ENCODE results near the gene CFLAR.
"Not testable (repeated sequence)": the region's sequence is repeated elsewhere in the genome, so short reads cannot be mapped to it uniquely, and the experiment has no call there.

Gene CFLAR

GRCh38 chr2:201174687-201175086, 58.7 kb downstream of the CFLAR start:
- Mint-ChIP-seq H3K27ac (peak overlapping the region; percentile 33), H3K9me3 (peaks cover 3% of the 10 kb centered on the region), H3K36me3 (peaks cover 22% of the 10 kb centered on the region), H3K4me3 (no peak overlapping the region), H3K4me1 (peaks cover 8% of the 10 kb centered on the region)
- DNase-seq (ENCODE audit: low spot score in 2 of 2) (no peak), ATAC-seq (peak; percentile 16)

- Mint-ChIP-seq H3K27ac (no peak overlapping the region), H3K4me1 (peaks cover 16% of the 10 kb centered on the region), H3K9me3 (peaks cover 3% of the 10 kb centered on the region), H3K4me3 (no peak overlapping the region), H3K36me3 (peaks cover 18% of the 10 kb centered on the region)
- DNase-seq (ENCODE audit: low spot score in 2 of 2) (no peak), ATAC-seq (no peak)
These were observed 60.1 kb downstream of the CFLAR start for GRCh38 chr2:201176081-201176481.

- Mint-ChIP-seq H3K36me3 (peaks cover 24% of the 10 kb centered on the region), H3K9me3 (no peaks in the 10 kb centered on the region), H3K27ac (peak overlapping the region; percentile 87), H3K4me3 (no peak overlapping the region), H3K4me1 (peaks cover 46% of the 10 kb centered on the region)
- DNase-seq (ENCODE audit: low spot score in 2 of 2) (no peak), ATAC-seq (peak; percentile 69)
These were observed 64.0 kb downstream of the CFLAR start for GRCh38 chr2:201180010-201180409.

GRCh38 chr2:201182650-201183364, 66.8 kb downstream of the CFLAR start, which contains the start of gene CASP10:
TSS of gene CASP10 (plus strand) at chr2:201183141. CDS start at chr2:201185778, 2,637 bp downstream.
- peak; percentile 57 for ATAC-seq
- DNase-seq (ENCODE audit: low spot score in 2 of 2): no peak
- Mint-ChIP-seq H3K9me3 (no peaks in the 10 kb centered on the region), H3K27ac (peak within 1 kb of the TSS; percentile 95), H3K36me3 (peaks cover 27% of the 10 kb centered on the region), H3K4me3 (peak within 1 kb of the TSS; percentile 92), H3K4me1 (peaks cover 61% of the 10 kb centered on the region)

- Mint-ChIP-seq H3K9me3 (no peaks in the 10 kb centered on the region), H3K4me3 (peak overlapping the region; percentile 92), H3K4me1 (peaks cover 62% of the 10 kb centered on the region), H3K36me3 (peaks cover 28% of the 10 kb centered on the region), H3K27ac (peak overlapping the region; percentile 95)
- DNase-seq (ENCODE audit: low spot score in 2 of 2): no peak
- ATAC-seq: no peak
These were observed 67.4 kb downstream of the CFLAR start for GRCh38 chr2:201183365-201183727.

GRCh38 chr2:201183835-201184234, 67.9 kb downstream of the CFLAR start:
- Mint-ChIP-seq H3K36me3 (peaks cover 32% of the 10 kb centered on the region), H3K4me1 (peaks cover 62% of the 10 kb centered on the region), H3K4me3 (peak overlapping the region; percentile 92), H3K27ac (peak overlapping the region; percentile 95)
- ATAC-seq; H3K9me3 Mint-ChIP-seq; DNase-seq (ENCODE audit: low spot score in 2 of 2): not testable (repeated sequence)

- ATAC-seq; DNase-seq (ENCODE audit: low spot score in 2 of 2); H3K9me3 Mint-ChIP-seq: not testable (repeated sequence)
- Mint-ChIP-seq H3K27ac (peak overlapping the region; percentile 95), H3K4me1 (peaks cover 62% of the 10 kb centered on the region), H3K36me3 (peaks cover 37% of the 10 kb centered on the region), H3K4me3 (peak overlapping the region; percentile 92)
These were observed 68.3 kb downstream of the CFLAR start for GRCh38 chr2:201184248-201184647.

- DNase-seq (ENCODE audit: low spot score in 2 of 2): no peak
- Mint-ChIP-seq H3K27ac (peak overlapping the region; percentile 95), H3K4me1 (peaks cover 53% of the 10 kb centered on the region), H3K4me3 (peak overlapping the region; percentile 92), H3K36me3 (peaks cover 40% of the 10 kb centered on the region), H3K9me3 (no peaks in the 10 kb centered on the region)
- ATAC-seq: no peak
These were observed 69.9 kb downstream of the CFLAR start for GRCh38 chr2:201185863-201186262.

GRCh38 chr2:201186982-201187381, 71.0 kb downstream of the CFLAR start:
- no peak overlapping the region for H3K4me3 Mint-ChIP-seq
- peaks cover 58% of the 10 kb centered on the region for H3K4me1 Mint-ChIP-seq
- H3K36me3 Mint-ChIP-seq: peaks cover 40% of the 10 kb centered on the region
- DNase-seq (ENCODE audit: low spot score in 2 of 2) (no peak), ATAC-seq (no peak)
- H3K27ac Mint-ChIP-seq: peak overlapping the region; percentile 0
- H3K9me3 Mint-ChIP-seq: no peaks in the 10 kb centered on the region

- ATAC-seq: no peak
- Mint-ChIP-seq H3K27ac (no peak overlapping the region), H3K9me3 (no peaks in the 10 kb centered on the region), H3K4me1 (peaks cover 50% of the 10 kb centered on the region), H3K36me3 (peaks cover 33% of the 10 kb centered on the region), H3K4me3 (no peak overlapping the region)
- no peak for DNase-seq (ENCODE audit: low spot score in 2 of 2)
These were observed 72.5 kb downstream of the CFLAR start for GRCh38 chr2:201188449-201188848.

GRCh38 chr2:201191132-201191875, 75.3 kb downstream of the CFLAR start:
- H3K4me3 Mint-ChIP-seq: peak overlapping the region; percentile 23

GRCh38 chr2:201194097-201194496, 78.1 kb downstream of the CFLAR start:
- Mint-ChIP-seq H3K36me3 (peaks cover 35% of the 10 kb centered on the region), H3K4me3 (peak overlapping the region; percentile 12), H3K4me1 (peaks cover 29% of the 10 kb centered on the region), H3K9me3 (no peaks in the 10 kb centered on the region), H3K27ac (no peak overlapping the region)
- peak; percentile 98 for ATAC-seq
- no peak for DNase-seq (ENCODE audit: low spot score in 2 of 2)

More at GRCh38 chr2:201191132-201191875, 75.3 kb downstream of the CFLAR start:
- Mint-ChIP-seq H3K36me3 (peaks cover 25% of the 10 kb centered on the region), H3K9me3 (no peaks in the 10 kb centered on the region), H3K4me1 (peaks cover 36% of the 10 kb centered on the region), H3K27ac (peak overlapping the region; percentile 73)
- DNase-seq (ENCODE audit: low spot score in 2 of 2) (no peak), ATAC-seq (peak; percentile 70)

GRCh38 chr2:201195331-201195730, 79.4 kb downstream of the CFLAR start:
- peaks cover 29% of the 10 kb centered on the region for H3K4me1 Mint-ChIP-seq
- H3K27ac Mint-ChIP-seq: no peak overlapping the region
- H3K9me3 Mint-ChIP-seq: no peaks in the 10 kb centered on the region
- ATAC-seq: no peak
- no peak for DNase-seq (ENCODE audit: low spot score in 2 of 2)
- H3K36me3 Mint-ChIP-seq: peaks cover 43% of the 10 kb centered on the region
- H3K4me3 Mint-ChIP-seq: no peak overlapping the region

GRCh38 chr2:201196003-201196402, 80.0 kb downstream of the CFLAR start:
- Mint-ChIP-seq H3K27ac (no peak overlapping the region), H3K9me3 (no peaks in the 10 kb centered on the region), H3K4me1 (peaks cover 28% of the 10 kb centered on the region), H3K36me3 (peaks cover 50% of the 10 kb centered on the region), H3K4me3 (no peak overlapping the region)
- ATAC-seq (no peak), DNase-seq (ENCODE audit: low spot score in 2 of 2) (no peak)

GRCh38 chr2:201196803-201197202, 80.8 kb downstream of the CFLAR start:
- H3K4me3 Mint-ChIP-seq: no peak overlapping the region
- H3K36me3 Mint-ChIP-seq: peaks cover 58% of the 10 kb centered on the region
- DNase-seq (ENCODE audit: low spot score in 2 of 2) (no peak), ATAC-seq (no peak)
- peaks cover 20% of the 10 kb centered on the region for H3K4me1 Mint-ChIP-seq
- no peak overlapping the region for H3K27ac Mint-ChIP-seq
- H3K9me3 Mint-ChIP-seq: no peaks in the 10 kb centered on the region

GRCh38 chr2:201197781-201198180, 81.8 kb downstream of the CFLAR start:
- Mint-ChIP-seq H3K4me3 (no peak overlapping the region), H3K27ac (no peak overlapping the region), H3K9me3 (no peaks in the 10 kb centered on the region), H3K36me3 (peaks cover 61% of the 10 kb centered on the region), H3K4me1 (peaks cover 13% of the 10 kb centered on the region)
- no peak for DNase-seq (ENCODE audit: low spot score in 2 of 2)
- ATAC-seq: no peak
